Measurements from ENCODE around the gene ADCK1.
"Not testable (repeated sequence)": the region's sequence is repeated elsewhere in the genome, so short reads cannot be mapped to it uniquely, and the experiment has no call there.

The ADCK1 gene

DNA sequence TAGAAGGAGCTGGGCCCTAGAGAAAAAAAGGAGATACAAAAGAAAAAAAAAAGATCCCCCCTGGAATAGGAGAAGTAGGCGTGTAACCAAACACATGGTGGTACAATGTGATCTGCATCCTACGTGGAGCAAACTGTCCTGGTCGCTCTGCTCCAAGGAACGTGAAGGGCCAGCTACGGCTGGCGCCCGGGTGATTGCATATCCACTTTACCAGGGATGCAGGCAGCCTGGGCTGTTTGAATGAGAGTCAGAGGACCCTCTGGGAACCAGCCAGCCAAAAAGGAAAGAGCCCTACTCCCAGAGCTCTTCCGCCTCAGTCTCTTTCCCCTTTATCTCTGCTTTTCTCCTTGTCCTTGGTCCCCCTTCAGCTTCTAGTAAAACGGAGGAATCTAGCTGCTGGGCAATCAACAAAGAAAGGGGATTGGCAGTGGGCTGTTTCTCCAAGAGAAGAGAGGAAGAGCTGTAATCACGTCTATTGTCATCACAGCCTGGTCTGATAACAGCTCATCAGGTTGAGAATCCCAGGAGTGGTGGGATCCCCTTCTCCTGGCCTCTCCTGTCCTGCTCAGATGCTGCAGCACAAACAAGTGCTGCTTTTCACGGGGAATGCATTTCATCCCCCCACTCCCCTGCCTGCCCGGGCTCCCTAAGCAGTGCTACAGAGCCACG lies 156.0 kb downstream of the ADCK1 start:
- no peak for DNase-seq (ENCODE audit: extremely low read depth, low read depth)
- no peak overlapping the region for H3K4me3 ChIP-seq (replicated peaks; ENCODE audit: low read depth, low read length)
- TF ChIP-seq, protein P1, sequence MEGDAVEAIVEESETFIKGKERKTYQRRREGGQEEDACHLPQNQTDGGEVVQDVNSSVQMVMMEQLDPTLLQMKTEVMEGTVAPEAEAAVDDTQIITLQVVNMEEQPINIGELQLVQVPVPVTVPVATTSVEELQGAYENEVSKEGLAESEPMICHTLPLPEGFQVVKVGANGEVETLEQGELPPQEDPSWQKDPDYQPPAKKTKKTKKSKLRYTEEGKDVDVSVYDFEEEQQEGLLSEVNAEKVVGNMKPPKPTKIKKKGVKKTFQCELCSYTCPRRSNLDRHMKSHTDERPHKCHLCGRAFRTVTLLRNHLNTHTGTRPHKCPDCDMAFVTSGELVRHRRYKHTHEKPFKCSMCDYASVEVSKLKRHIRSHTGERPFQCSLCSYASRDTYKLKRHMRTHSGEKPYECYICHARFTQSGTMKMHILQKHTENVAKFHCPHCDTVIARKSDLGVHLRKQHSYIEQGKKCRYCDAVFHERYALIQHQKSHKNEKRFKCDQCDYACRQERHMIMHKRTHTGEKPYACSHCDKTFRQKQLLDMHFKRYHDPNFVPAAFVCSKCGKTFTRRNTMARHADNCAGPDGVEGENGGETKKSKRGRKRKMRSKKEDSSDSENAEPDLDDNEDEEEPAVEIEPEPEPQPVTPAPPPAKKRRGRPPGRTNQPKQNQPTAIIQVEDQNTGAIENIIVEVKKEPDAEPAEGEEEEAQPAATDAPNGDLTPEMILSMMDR (IDR thresholded peaks at IDR 0.05; ENCODE audit: low read depth, low read length, missing control alignments) = no peak

DNA sequence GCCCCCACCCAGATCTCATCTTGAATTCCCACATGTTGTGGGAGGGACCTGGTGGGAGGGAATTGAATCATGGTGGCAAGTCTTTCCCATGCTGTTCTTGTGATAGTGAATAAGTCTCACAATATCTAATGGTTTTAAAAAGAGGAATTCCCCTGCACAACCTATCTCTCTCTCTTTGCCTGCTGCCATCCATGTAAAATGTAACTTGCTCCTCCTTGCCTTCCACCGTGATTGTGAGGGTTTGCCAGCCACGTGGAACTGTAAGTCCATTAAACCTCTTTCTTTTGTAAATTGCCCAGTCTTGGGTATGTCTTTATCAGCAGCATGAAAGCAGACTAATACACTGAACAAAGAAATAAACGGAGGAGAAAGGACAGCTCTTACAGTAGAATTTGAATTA lies 159.8 kb downstream of the ADCK1 start:
- H3K4me3 ChIP-seq (replicated peaks; ENCODE audit: low read depth, low read length); DNase-seq (ENCODE audit: extremely low read depth, low read depth): not testable (repeated sequence)

DNA sequence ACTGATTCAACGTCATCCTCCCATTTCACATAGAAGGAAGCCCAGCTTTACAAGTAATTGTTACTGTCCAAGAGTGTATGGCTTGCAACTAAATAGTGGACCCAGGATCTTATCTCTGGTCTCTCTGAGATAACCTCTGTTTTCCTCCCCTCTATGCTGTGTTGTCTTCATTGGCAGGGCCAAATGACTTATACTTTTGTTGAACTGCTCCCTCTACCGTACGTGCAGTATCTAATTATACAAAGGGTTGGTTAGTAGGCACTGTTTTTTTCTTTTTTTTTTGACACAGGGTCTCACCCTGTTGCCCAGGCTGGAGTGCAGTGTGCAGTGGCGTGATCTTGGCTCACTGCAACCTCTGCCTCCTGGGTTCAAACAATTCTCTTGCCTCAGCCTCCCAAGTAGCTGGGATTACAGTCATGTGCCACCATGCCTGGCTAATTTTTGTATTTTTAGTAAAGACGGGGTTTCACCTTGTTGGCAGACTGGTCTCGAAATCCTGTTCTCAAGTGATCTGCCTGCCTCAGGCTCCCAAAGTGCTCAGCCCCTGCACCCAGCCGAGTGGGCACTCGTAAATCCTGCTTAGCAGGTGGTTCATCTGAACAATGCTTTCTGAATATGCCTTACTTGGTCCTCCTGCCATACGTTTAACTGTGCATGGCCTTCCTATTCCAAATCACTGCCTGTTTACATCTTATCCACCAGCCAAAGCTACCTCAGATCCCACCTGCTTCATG lies 162.1 kb downstream of the ADCK1 start:
- H3K4me3 ChIP-seq (replicated peaks; ENCODE audit: low read depth, low read length) = no peak overlapping the region
- TF ChIP-seq, protein P1 (IDR thresholded peaks at IDR 0.05; ENCODE audit: low read depth, low read length, missing control alignments) = no peak
- no peak for DNase-seq (ENCODE audit: extremely low read depth, low read depth)

DNA sequence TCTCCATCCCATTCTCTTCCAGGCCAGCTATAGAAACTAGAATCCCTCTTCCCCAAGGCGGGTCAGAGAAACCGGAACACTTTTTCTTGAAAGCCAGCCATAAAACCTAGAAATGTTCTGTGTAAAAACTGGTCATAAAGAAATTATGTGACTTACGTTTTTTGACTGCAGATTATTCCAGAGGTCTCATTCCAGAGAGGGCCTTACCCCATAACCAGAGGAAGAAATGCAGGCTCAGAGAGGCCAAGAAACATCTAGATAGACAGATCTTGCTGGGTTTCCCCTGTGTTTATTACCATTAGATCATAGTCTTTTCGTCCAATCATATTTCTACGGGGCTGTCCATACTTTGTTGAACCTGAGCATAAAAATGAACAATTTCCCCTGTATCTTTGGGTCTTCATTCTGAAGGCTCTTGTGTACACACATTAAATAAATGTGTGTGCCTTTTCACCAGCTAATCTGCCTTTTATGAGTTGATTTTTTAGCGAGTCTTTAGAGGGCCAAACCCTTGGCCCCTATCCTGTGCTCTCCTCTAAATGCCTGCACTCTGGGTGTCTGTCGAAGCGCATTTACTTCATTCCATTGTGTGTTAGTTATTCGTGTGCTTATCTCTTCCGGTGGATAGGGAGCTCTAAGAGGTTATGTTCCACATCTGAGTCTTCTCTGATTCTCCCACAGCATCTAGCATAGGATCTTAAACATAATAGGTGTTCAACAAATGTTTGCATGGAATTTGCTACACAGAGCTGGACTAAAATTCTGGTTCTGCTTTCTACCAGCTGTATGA lies 163.0 kb downstream of the ADCK1 start:
- no peak overlapping the region for H3K4me3 ChIP-seq (replicated peaks; ENCODE audit: low read depth, low read length)
- TF ChIP-seq, protein P1 (IDR thresholded peaks at IDR 0.05; ENCODE audit: low read depth, low read length, missing control alignments) = no peak
- no peak for DNase-seq (ENCODE audit: extremely low read depth, low read depth)

DNA sequence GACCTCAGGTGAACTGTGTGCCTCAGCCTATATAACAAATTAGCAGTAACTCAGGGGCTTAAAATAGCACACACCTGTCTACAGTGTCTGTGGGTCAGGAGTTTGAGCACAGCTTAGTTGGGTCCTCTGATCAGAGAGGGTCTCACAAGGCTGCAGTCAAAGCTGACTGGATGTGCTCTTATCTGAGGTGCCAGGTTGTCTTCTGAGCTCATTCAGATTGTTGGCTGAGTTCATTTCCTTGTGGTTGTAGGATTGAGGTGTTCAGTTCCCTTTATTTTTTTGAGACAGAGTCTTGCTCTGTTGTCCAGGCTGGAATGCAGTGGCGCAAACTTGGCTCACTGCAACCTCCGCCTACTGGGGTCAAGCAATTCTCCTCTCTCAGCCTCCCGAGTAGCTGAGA lies 164.7 kb downstream of the ADCK1 start:
- no peak overlapping the region for H3K4me3 ChIP-seq (replicated peaks; ENCODE audit: low read depth, low read length)
- no peak for DNase-seq (ENCODE audit: extremely low read depth, low read depth)
- TF ChIP-seq, protein P1 (IDR thresholded peaks at IDR 0.05; ENCODE audit: low read depth, low read length, missing control alignments) = no peak

DNA sequence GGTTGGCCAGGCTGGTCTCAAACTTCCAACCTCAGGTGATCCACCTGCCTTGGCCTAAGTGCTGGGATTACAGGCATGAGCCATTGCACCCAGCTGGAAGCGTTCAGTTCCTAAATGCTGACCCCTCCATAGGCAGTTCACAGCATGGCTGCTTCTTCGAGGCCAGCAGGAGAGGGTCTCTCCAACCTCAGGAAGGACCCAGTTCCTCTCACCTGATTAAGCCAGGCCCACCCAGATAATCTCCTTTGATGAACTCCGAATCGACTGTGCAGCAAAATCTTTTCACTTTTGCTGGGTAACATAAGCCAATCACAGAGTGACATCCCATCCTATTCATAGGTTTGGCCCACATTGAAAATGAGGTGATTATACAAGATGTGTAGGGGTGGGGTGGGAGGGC lies 165.1 kb downstream of the ADCK1 start:
- TF ChIP-seq, protein P1 (IDR thresholded peaks at IDR 0.05; ENCODE audit: low read depth, low read length, missing control alignments) = no peak
- DNase-seq (ENCODE audit: extremely low read depth, low read depth) = no peak
- no peak overlapping the region for H3K4me3 ChIP-seq (replicated peaks; ENCODE audit: low read depth, low read length)

DNA sequence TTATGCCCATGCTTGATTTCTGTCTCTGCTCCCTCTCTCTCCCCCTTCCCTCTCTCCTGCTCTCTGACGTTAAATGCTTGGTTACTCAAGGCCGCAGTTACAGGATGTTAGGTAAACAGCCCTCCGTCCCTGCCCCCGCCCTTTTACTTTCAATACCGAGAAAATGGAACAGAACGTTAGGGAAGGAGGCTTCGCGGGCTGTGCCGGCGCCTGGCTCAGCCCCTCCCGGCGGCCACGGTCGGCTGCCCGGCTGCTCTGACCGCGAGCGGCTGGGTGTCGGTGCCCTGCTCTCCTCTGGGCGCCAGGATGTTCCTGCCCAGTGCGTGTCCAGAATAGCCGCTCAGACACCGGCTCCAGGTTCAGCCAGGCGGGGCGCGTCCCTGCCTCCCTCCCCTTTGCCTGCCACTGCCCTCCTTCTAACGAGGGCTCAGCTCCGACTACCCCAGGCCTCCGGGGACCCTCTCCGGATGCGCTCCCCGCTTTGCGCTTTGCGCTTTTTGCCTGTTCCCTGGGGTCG lies 166.1 kb downstream of the ADCK1 start:
- TF ChIP-seq, protein P1 (IDR thresholded peaks at IDR 0.05; ENCODE audit: low read depth, low read length, missing control alignments) = no peak
- DNase-seq (ENCODE audit: extremely low read depth, low read depth) = no peak
- peak overlapping the region; percentile 25 for H3K4me3 ChIP-seq (replicated peaks; ENCODE audit: low read depth, low read length)
